Coronary artery (tissue), 2 donors: Measurements from ENCODE around the gene DYNC2LI1.

ENCODE experiments used
- DNase-seq: peaks from one replicate; pipeline ENCODE4 v3.0.0-alpha.2; 2017; ENCODE audit warnings: low spot score
- H3K27ac ChIP-seq, 2 donors: fragments of 200-600 bp; sonication (generic); one replicate each; pipeline ENCODE4 v1.5.1; 2016 to 2019
- H3K4me3 ChIP-seq: fragments of 200-600 bp; sonication (generic); 2 replicates; pipeline ENCODE4 v1.5.1; 2016; ENCODE audit warnings: mild to moderate bottlenecking, moderate library complexity
- CTCF ChIP-seq: fragments of 200-600 bp; sonication (generic); IDR thresholded peaks from one replicate; pipeline ENCODE4 v1.5.1; 2019; ENCODE audit warnings: antibody characterized with exemption

DYNC2LI1 gene

GRCh38 chr2:43853141-43854081 lies 79.6 kb downstream of the DYNC2LI1 start:
- TF ChIP-seq CTCF = no peak

GRCh38 chr2:43854671-43855070 lies 80.8 kb downstream of the DYNC2LI1 start:
- Histone ChIP-seq H3K27ac (no peak overlapping the region), H3K4me3 (no peak overlapping the region)
- no peak for TF ChIP-seq CTCF
- no peak for DNase-seq

More at GRCh38 chr2:43853141-43854081, 79.6 kb downstream of the DYNC2LI1 start:
- H3K27ac ChIP-seq = no peak overlapping the region
- DNase-seq = no peak
- no peak overlapping the region for H3K4me3 ChIP-seq

- TF ChIP-seq CTCF = no peak
- no peak for DNase-seq
- Histone ChIP-seq H3K27ac (no peak overlapping the region), H3K4me3 (no peak overlapping the region)
Measured at GRCh38 chr2:43855292-43855691, 81.5 kb downstream of the DYNC2LI1 start.
